GM12872 (cell line): ENCODE data around the gene PRXL2B.

ENCODE experiments used
- CTCF ChIP-seq: IDR thresholded peaks from 3 replicates; pipeline ENCODE4 v1.5.1; 2011; ENCODE audit warnings: low read depth, mild to moderate bottlenecking, low read length, moderate library complexity; ENCODE audit not compliant: insufficient read depth

PRXL2B gene

GRCh38 chr1:2575801-2576663 is 10.5 kb upstream of the PRXL2B start:
- TF ChIP-seq CTCF: no peak

- no peak for TF ChIP-seq CTCF
Measured at GRCh38 chr1:2578758-2579118, 7.8 kb upstream of the PRXL2B start.

GRCh38 chr1:2580691-2581090 is 5.9 kb upstream of the PRXL2B start:
- TF ChIP-seq CTCF: no peak

GRCh38 chr1:2582391-2582790 is 4.2 kb upstream of the PRXL2B start:
- TF ChIP-seq CTCF: no peak

DNA sequence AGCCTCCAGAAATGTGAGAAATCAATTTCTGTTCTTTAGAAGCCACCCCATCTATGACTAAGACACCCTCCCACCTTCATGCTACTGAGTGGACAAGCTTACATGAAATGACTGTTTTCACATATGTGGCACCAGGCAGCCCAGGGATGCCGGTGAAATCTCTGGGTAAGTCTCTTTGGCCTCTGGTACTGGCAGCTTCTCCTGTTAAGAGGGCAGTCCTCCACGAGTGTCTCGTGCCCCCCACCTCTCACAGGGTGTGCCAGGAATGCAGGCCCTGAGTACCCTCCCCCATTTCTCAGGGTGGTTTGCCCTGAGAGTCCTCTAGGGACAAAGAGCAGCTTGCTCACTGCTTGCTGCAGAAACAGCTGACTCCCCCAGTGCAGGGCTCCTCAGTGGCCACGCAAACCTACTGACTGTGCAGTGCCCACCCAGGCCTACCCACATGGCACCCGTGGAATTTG is 3.2 kb upstream of the PRXL2B start:
- TF ChIP-seq CTCF: no peak

GRCh38 chr1:2583871-2584351 is 2.7 kb upstream of the PRXL2B start:
- TF ChIP-seq CTCF: no peak

GRCh38 chr1:2584686-2585317 is 1.8 kb upstream of the PRXL2B start:
- no peak for TF ChIP-seq CTCF
